GM19452 (cell line): ENCODE measurements around the gene FNDC3B.

Experiments used
- ATAC-seq: cut with Tn5 transposase; IDR thresholded peaks from one replicate; pipeline ENCODE4 v1.9.1; 2021; ENCODE audit not compliant: unreplicated experiment

Gene FNDC3B

DNA sequence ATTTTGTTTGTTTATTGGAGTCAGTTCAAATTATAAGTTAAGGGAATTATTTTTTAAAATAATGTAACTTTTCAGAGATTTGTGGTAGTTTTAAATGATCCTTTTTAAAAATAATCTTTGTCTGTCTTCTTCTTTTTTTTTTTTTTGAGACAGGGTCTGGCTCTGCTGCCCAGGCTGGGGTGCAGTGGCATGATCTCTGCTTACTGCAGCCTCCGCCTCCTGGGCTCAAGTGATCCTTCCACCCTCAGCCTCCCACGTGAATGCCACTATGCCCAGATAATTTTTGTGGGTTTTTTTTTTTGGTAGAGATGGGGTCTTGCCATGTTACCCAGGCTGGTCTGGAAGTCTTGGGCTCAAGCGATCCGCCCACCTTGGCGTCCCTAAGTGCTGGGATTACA is 12.6 kb downstream of the FNDC3B start:
- ATAC-seq, result no peak

DNA sequence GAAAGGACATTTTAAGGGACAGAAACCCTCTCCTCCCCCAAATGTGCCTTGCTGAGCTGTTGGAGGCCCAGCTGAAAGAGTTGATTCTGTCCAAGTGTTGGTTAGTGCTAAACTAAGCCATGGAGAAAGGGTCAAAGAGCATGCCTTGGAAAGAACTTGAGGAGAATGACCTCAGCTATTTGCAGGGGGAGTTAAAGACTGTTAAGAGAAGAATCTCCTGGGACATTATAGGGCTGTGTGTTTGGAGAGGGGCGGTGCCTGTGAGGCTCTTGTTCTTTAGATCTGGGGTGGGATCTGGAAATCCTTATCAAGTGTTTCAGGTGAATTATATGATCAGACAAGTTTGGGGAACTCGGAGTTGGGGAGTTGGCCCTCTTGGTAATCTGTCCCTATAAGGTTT is 13.0 kb downstream of the FNDC3B start:
- no peak for ATAC-seq

GRCh38 chr3:172054115-172054764 is 14.9 kb downstream of the FNDC3B start:
- ATAC-seq, result no peak

DNA sequence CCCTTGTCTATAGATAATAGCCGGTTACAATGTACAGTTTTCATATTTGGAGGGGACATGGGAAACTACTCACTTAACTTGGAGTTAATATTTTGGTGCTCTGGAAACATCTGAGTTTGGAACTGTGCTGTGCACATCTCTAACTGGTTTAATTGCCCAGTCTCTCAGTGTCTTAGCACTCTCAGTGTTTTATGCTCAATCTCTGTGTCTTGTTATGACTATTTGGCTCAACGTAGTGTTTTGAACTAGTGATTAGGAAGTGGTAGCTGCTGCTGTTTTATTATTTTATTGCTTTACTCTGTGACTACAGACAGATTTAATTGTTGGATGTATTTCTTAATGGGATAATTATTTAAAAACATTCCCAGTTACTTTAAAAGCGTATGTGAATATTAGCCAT is 17.0 kb downstream of the FNDC3B start:
- no peak for ATAC-seq

DNA sequence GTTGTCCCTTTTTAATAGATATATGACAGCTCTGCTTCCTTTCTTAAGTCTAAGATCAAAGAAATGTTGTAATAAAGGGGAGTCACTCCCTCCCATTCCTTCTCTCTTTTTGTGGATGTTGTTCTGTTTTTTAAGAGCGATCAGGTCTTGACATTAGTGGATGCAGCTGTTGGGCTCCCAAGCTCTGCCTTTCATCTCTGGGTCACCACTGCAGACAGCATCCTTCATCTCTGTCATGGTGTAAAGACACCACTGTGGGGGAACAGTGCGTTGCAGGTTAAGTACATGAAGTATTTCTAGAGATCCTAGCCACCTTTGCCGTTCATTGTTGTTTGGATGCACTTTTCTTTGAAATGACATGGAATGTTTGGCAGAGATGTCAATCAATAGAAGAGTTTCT is 17.7 kb downstream of the FNDC3B start:
- no peak for ATAC-seq

DNA sequence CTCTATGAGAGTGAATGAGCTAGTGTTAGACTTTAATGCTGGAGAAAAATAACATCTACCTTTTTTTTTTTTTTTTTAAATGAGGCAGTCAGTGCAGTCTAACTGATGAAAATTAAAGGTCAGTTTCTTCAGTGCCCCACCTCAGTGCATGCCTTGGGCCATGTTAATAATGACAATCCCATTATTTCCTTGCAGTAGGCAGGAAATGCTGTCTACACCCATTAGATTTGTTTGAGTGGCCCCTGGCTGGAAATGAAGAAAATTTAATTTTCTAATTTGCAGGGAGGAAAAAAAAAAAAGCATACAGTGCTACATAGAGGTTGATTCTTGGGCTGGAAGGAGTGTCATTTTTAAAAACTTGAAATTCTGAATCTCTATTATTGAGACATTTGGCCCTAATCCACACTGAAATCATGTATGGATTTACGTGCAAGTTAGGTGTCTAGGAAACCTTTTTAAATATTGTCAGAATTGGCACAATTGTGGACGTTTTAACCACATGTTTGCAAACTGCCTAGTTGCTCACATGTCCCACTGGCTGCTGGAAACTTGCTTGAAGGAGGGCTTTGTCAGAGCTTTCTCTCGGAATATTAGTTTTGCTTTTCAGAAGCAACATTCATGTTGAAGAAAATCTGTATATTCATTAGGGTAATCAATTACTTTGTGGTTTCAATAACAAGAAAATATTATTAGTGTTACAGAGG is 18.4 kb downstream of the FNDC3B start:
- no peak for ATAC-seq

DNA sequence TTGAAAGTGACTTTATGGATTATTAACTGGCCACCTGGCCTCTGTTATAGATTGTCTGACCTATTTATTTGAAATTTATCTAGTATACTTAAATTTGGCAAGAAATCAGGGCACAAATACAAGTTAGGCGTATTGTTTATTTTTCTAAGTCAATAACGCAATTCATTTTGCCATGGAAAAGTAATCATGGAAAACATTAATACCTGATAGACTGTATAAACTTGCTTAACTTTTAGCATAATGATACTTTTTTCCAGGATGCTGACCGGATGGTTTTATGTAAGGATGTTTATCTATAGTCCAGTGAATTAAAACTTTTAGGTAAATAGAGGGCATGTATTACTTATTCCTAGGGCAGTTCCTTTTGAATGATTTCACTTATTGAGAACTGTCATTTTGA is 20.2 kb downstream of the FNDC3B start:
- no peak for ATAC-seq

- ATAC-seq, result no peak
Observed at GRCh38 chr3:172060234-172060633, 20.9 kb downstream of the FNDC3B start.

- ATAC-seq, result peak; percentile 93
Observed at GRCh38 chr3:172061724-172062184, 22.4 kb downstream of the FNDC3B start.

DNA sequence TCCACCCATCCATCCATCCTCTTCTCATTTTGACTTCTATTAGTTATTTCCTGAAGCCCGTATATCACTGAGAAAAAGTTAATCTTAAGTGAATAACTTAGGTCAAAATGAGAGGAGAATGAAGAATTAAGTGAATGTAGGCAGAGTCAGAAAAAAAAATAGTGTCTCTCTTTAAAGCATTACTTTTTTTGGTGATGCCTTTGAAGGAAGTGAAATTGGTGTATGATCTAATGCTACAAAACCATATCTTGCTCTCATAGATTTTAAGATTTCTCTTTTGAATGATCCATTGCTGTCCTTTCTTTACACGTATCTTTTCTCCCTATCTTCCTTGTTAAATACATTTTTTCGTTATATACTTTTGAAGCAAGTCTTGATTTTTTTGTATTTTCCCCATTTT is 23.4 kb downstream of the FNDC3B start:
- no peak for ATAC-seq

GRCh38 chr3:172063456-172064432 is 24.4 kb downstream of the FNDC3B start:
- no peak for ATAC-seq

DNA sequence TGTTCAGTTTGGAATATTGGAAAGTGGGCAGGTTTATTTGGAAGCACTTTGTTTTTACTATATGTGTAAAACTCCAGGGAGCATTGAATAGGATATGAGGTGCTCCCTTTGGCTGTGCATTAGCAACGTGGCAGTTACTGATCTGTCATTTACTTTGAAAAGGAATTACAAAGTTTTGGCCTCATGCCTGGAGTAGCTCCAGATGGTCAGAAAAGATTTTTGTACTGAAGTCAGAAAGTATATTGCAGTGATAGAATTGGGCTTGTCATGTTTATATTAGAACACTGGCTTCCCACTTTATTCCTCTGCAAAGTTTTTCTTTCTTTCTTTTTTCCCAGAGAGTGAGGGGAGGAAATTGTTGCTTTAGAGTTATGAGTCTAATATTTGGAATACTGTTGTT is 26.1 kb downstream of the FNDC3B start:
- no peak for ATAC-seq

- peak; percentile 39 for ATAC-seq
Observed at GRCh38 chr3:172065967-172066762, 26.8 kb downstream of the FNDC3B start.

DNA sequence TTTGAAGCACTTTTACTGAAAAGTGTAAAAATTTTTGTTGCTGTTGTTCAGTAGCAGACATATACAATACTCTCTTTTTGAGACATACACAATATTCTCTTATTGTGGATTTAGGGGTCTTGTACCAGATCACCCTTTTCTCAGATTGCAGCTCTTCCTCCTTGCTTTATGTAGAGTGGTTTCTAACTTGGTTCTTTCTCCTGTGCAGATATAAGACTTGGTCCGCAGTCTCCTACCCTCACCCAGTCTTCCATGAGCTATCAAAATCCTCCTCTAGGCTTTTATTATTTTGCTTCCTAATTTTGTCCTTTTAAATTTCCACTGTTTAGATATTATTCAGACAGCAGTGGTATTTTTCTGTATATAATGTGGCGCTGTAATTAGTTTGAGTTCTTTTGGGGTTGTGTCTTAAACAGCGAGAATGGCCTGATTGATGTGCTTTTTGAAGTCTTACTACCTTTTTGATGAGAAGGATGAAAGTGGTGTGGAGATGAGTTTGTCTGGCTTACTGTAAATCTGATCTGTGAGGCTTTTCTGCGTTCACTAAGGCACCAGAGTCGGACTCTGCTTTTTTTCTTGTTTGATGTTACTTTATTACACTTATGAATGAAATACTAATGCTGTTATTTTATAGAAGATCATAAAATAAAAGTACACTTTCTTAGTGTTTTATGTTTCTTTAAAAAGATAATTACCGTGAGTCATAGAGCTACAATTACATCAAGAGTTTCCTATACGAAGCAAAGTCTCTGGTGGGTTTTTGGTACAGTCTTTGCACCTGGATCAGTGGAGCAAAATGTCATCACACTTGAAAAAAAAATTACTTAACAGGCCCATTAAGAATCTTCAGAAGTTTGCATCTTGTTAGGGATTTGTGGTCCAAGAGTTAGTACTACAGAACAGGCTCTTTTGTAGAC is 27.8 kb downstream of the FNDC3B start:
- ATAC-seq, result no peak

GRCh38 chr3:172067837-172068440 is 28.6 kb downstream of the FNDC3B start:
- ATAC-seq, result no peak

DNA sequence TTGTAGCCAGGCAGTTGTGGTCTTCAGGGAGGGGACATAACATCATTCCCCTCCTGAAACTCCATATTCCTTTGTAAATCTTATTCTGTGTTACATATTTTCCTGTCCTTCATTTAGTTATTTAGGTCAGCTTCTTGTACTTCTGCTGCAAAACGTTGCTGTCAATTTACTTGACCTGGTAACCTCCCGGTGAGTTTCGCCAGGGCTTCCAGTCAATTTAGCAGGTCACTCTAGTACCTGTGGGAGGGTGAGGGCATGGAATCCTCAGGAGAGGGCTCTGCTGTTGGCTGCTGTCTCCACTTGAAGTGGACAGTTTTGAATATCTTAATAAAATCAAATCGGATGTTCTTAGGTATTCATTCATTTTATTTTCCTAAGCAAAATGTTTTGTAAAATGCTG is 29.6 kb downstream of the FNDC3B start:
- ATAC-seq, result no peak

DNA sequence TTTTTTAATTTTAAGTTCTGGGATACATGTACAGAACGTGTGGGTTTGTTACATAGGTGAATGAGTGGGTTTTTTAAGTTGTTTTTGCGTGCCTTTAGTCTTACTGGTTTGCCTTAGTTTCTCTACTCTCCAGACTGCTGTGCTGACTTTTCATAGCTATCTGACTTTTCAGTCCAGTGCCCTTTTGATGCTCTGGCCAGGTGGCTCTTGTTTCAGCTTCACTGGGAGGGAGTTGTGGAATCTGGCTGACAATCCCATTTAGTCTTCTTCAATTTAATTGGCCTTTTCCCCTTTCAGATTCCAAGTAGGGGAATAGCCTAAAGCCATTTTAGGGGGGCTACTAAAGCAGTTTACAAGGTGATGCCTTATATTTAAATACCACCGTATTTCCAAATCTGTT is 30.1 kb downstream of the FNDC3B start:
- ATAC-seq, result no peak

DNA sequence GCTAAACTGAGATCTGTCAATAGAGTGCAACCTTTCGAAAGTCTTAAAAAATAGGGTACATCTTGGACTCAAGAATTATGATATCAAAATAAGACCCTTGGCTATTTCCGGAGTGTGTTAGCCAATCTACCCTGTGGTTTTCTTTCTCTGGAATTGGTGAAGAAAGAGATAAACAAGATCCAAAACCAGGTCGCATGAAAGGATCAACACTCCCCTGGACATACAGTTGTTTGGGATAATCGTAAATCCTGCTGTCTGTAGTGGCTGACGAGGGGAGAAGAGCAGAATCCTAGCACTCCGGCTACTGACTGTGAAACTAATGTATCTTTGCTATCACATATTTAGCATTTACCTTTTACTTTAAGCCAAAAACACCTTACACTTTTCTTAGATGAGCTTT is 30.9 kb downstream of the FNDC3B start:
- no peak for ATAC-seq

GRCh38 chr3:172070802-172071201 is 31.4 kb downstream of the FNDC3B start:
- no peak for ATAC-seq
